GM18526 (cell line): ENCODE results near the gene TNRC6C.

Source experiments
- POLR2A ChIP-seq: IDR thresholded peaks from 3 replicates; pipeline ENCODE4 v1.6.1; 2011; ENCODE audit not compliant: insufficient read length; ENCODE audit errors: extremely low read depth

Gene TNRC6C

GRCh38 chr17:78134899-78135385 lies 176.4 kb downstream of the TNRC6C start:
- no peak for TF ChIP-seq POLR2A

GRCh38 chr17:78135858-78136500 lies 177.5 kb downstream of the TNRC6C start:
- TF ChIP-seq POLR2A: no peak

- TF ChIP-seq POLR2A: no peak
Observed at GRCh38 chr17:78137392-78138203, 179.1 kb downstream of the TNRC6C start.

GRCh38 chr17:78138204-78139060 lies 179.9 kb downstream of the TNRC6C start:
- TF ChIP-seq POLR2A: no peak

- TF ChIP-seq POLR2A: peak; percentile 52
Observed at GRCh38 chr17:78140169-78141051, 181.9 kb downstream of the TNRC6C start.

- no peak for TF ChIP-seq POLR2A
Observed at GRCh38 chr17:78141437-78142118, 183.1 kb downstream of the TNRC6C start.

- no peak for TF ChIP-seq POLR2A
Observed at GRCh38 chr17:78142119-78142861, 183.8 kb downstream of the TNRC6C start.

- TF ChIP-seq POLR2A: no peak
Observed at GRCh38 chr17:78143214-78144146, 185.0 kb downstream of the TNRC6C start.

- peak; percentile 18 for TF ChIP-seq POLR2A
Observed at GRCh38 chr17:78144147-78144719, 185.7 kb downstream of the TNRC6C start.

GRCh38 chr17:78144736-78145641 lies 186.5 kb downstream of the TNRC6C start:
- TF ChIP-seq POLR2A: no peak

GRCh38 chr17:78146471-78146869 lies 188.0 kb downstream of the TNRC6C start:
- TF ChIP-seq POLR2A: no peak
